ENCODE data around the gene RPL27A.
A peak's percentile ranks its signal among the peaks of the same experiment; 100 is the strongest.
"Not testable (repeated sequence)": the region's sequence is repeated elsewhere in the genome, so short reads cannot be mapped to it uniquely, and the experiment has no call there.

The RPL27A gene

GRCh38 chr11:8682303-8683114 lies at the start of gene RPL27A, which contains the start of gene TRIM66:
Gene RPL27A (plus strand): TSS chr11:8682792. CDS start chr11:8682814, 22 bp downstream.
Gene TRIM66 (minus strand): TSS chr11:8682665. CDS start chr11:8672274, 10,391 bp downstream.
- peak; percentile 97 for DNase-seq (ENCODE audit: low spot score)

- DNase-seq (ENCODE audit: low spot score): no peak
Observed at GRCh38 chr11:8634498-8634897, 48.1 kb upstream of the RPL27A start.

- DNase-seq (ENCODE audit: low spot score): no peak
Observed at GRCh38 chr11:8636127-8636526, 46.5 kb upstream of the RPL27A start.

GRCh38 chr11:8638300-8638699 lies 44.3 kb upstream of the RPL27A start:
- no peak for DNase-seq (ENCODE audit: low spot score)

GRCh38 chr11:8639655-8640054 lies 42.9 kb upstream of the RPL27A start:
- no peak for DNase-seq (ENCODE audit: low spot score)

- DNase-seq (ENCODE audit: low spot score): no peak
Observed at GRCh38 chr11:8640267-8640906, 42.2 kb upstream of the RPL27A start.

- no peak for DNase-seq (ENCODE audit: low spot score)
Observed at GRCh38 chr11:8641332-8641731, 41.3 kb upstream of the RPL27A start.

GRCh38 chr11:8642196-8642841 lies 40.3 kb upstream of the RPL27A start:
- no peak for DNase-seq (ENCODE audit: low spot score)

GRCh38 chr11:8646873-8647272 lies 35.7 kb upstream of the RPL27A start:
- DNase-seq (ENCODE audit: low spot score): no peak

GRCh38 chr11:8649361-8649760 lies 33.2 kb upstream of the RPL27A start:
- no peak for DNase-seq (ENCODE audit: low spot score)

GRCh38 chr11:8650401-8650990 lies 32.1 kb upstream of the RPL27A start:
- no peak for DNase-seq (ENCODE audit: low spot score)

- no peak for DNase-seq (ENCODE audit: low spot score)
Observed at GRCh38 chr11:8652140-8652539, 30.5 kb upstream of the RPL27A start.

GRCh38 chr11:8654503-8654902 lies 28.1 kb upstream of the RPL27A start:
- DNase-seq (ENCODE audit: low spot score): no peak

GRCh38 chr11:8656291-8656690 lies 26.3 kb upstream of the RPL27A start:
- no peak for DNase-seq (ENCODE audit: low spot score)

GRCh38 chr11:8658321-8659057 lies 24.1 kb upstream of the RPL27A start:
- DNase-seq (ENCODE audit: low spot score): no peak

- DNase-seq (ENCODE audit: low spot score): no peak
Observed at GRCh38 chr11:8661001-8661795, 21.4 kb upstream of the RPL27A start.

- no peak for DNase-seq (ENCODE audit: low spot score)
Observed at GRCh38 chr11:8665222-8665621, 17.4 kb upstream of the RPL27A start.

- not testable (repeated sequence) for DNase-seq (ENCODE audit: low spot score)
Observed at GRCh38 chr11:8670081-8670480, 12.5 kb upstream of the RPL27A start.

- no peak for DNase-seq (ENCODE audit: low spot score)
Observed at GRCh38 chr11:8671193-8671612, 11.4 kb upstream of the RPL27A start.

GRCh38 chr11:8671651-8672062 lies 10.9 kb upstream of the RPL27A start:
- no peak for DNase-seq (ENCODE audit: low spot score)

GRCh38 chr11:8672346-8672745 lies 10.2 kb upstream of the RPL27A start:
- DNase-seq (ENCODE audit: low spot score): no peak

Data from hematopoietic multipotent progenitor cell treated with erythropoietin and hydrocortisone succinate and interleukin-3 and kit ligand, for 17 days (in vitro differentiated cells).